Stimulated activated CD8-positive, alpha-beta memory T cell treated with anti-CD3 and anti-CD28 coated beads, Interleukin-7, amount 100 ng/mL, for 48 hours (primary cell): Measurements from ENCODE around the gene KCNH4.
"Not testable (repeated sequence)": the region's sequence is repeated elsewhere in the genome, so short reads cannot be mapped to it uniquely, and the experiment has no call there.

ENCODE experiments used
- DNase-seq, 2 donors: peaks; one replicate each; pipeline ENCODE4 v3.0.0-alpha.2; 2020; ENCODE audit warnings: low read depth in 1 of 2; ENCODE audit errors: extremely low read depth in 1 of 2

The KCNH4 gene

DNA sequence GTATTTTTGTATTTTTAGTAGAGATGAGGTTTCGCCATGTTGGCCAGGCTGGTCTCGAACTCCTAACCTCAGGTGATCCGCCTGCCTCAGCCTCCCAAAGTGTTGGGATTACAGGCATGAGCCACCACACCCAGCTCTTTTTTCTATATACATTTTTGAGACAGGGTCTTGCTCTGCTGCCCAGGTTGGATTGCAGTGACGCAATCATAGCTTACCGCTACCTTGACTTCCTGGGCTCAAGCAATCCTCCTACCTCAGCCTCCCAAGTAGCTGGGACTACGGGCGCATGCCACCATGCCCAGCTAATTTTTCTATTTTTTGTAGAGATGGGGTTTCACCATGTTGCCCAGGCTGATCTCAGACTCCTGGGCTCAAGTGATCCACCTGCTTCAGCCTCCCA lies 40.3 kb downstream of the KCNH4 start:
- not testable (repeated sequence) for DNase-seq

DNA sequence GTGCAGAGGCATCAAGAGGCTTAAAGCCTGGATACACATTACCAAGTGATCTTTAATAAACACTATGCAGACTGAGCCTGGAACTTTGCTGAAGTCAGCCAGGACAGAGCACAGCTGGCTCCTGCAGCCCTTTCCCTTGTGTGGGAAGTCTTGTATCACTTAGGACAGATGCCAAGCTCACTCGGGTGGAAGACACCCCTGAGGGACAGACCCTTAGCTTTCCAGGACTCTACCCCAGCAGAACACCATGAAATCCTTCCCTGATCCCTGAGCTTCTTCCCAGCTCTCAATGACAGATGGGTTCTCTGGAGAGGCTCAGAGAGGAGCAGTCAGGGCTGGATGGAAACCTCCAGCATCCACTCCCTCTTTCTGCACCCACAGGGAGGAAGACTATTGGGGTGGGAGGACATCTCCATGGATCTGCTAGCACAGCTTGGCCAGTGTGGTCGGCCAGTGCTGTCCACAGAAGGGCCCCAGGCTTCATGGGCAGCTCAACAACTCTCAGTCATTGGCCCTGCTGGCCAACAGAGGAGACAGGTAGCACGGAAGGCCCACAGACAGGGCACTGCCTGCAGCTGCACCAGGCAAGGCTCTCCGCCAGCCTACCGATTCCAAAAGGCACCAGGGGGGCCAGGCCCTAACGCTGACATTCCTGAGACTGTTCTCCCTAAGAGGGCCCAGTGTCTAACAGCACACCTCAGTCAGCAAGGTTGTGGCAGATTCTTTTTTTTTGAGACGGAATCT lies 42.0 kb downstream of the KCNH4 start:
- no peak for DNase-seq

- no peak for DNase-seq
Observed at GRCh38 chr17:42136654-42137051, 44.3 kb downstream of the KCNH4 start.

GRCh38 chr17:42135664-42136653 lies 45.0 kb downstream of the KCNH4 start:
- DNase-seq, result no peak

GRCh38 chr17:42135151-42135550 lies 45.8 kb downstream of the KCNH4 start:
- DNase-seq, result no peak

GRCh38 chr17:42133461-42134041 lies 47.4 kb downstream of the KCNH4 start:
- peak in 1 of 2 donors; percentile 26 for DNase-seq

DNA sequence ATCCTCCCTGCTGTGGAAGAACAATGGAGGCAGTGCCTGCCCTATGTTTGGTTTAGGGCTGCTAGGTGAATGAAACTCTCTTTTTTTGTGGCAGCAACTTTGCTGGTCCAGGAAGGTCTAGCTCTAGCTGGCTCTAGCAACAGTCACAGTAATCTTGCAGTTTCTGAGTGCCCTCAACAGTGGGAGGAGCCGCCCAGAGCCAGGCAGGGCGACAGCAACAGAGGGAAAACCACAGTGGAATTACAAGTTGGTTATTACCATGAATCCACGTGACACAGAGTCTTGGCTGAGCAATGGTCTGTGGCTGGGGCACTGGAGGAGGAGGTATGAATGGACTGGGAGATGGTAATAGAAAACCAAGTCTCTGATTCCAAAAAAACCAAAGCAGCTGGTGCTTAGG lies 48.0 kb downstream of the KCNH4 start:
- DNase-seq, result peak in 1 of 2 donors; percentile 33

- DNase-seq, result no peak
Observed at GRCh38 chr17:42131981-42132432, 48.9 kb downstream of the KCNH4 start.

DNA sequence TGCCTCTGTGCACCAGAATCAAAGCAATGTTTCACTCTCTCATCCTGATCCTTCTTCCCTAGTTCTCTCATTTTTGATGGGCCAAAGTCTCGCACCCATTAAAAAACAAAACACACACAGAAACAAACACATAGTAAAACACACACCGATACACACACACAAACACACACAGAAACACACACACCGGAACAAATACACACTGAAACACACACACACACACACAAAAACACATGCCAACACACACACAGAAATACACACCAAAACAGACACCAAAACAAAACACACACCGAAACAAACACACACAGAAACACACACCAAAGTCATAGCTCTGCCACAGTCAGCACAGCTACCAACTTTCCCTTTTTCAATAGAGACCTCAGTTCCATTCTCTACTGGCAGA lies 49.7 kb downstream of the KCNH4 start:
- DNase-seq, result no peak

DNA sequence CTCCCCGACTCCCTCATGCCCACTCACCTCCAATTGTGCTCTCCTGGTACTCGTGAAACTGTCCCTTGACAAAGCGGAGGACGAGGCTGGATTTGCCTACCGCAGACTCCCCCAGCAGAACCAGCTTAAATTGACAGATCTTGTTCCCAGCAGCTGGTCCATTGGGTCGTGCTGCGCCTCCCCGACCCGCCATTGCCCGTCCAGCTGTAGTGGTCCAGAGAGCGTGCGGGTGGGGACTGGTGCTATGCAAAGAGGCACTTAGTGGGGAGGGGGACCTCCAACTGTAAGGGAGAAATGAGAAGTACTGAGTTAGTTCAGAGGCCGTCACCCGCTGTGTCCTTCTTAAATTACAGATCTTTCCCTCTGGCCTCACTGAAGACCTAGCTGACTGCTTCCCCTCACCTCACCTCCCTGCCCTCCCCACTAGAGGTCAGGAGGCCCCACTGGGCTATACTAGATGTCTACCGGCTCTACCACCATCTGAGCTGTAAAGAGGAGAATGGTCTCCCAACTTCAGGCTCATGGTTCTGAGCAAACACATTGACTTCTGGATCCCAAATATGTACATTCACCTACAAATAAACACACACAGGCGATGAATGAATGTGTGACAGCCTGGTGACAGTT lies 50.5 kb downstream of the KCNH4 start:
- no peak for DNase-seq

DNA sequence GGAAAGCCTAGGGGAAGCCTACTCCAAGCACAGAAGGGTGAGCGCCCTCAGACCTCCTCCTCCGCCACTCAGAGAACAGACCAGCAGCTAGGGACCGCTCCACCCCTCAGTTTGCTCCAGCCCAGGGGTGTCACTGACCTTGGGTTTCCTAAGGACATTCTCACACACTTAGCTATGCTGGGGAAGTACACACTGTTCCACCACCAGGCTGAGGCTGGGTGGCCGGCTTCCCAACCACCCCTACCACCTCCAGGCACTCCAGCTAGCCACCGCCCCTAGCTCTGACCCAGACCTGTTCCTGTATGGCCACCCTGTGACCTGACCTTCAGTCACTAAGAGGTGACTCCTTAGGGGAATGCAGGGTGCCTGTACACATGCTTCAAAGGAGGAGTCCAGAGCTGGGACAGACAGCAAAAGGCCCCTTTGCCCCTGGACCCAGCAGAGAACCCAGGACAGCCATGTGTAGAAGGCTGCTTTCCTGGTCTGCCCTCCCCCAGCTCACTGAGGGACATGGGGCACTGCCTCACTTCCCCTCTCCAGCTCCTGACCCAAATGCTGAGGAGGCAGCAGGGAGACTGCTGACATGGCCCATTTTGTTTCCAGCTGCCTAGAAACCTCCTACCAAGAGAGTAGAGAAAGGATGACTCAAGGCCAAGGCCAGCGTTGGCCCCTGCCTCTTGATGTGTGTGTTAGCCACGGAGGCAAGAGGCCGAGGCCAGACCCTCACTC lies 51.7 kb downstream of the KCNH4 start:
- no peak for DNase-seq

- no peak for DNase-seq
Observed at GRCh38 chr17:42127414-42127813, 53.5 kb downstream of the KCNH4 start.

GRCh38 chr17:42126836-42127235 lies 54.1 kb downstream of the KCNH4 start:
- DNase-seq, result no peak

GRCh38 chr17:42125565-42125964 lies 55.4 kb downstream of the KCNH4 start:
- no peak for DNase-seq

GRCh38 chr17:42124256-42124655 lies 56.7 kb downstream of the KCNH4 start:
- no peak for DNase-seq

- no peak for DNase-seq
Observed at GRCh38 chr17:42122371-42123303, 58.3 kb downstream of the KCNH4 start, which contains the start of gene HSPB9. HSPB9 (plus strand) TSS chr17:42122804; CDS start chr17:42122851, 47 bp downstream.

DNA sequence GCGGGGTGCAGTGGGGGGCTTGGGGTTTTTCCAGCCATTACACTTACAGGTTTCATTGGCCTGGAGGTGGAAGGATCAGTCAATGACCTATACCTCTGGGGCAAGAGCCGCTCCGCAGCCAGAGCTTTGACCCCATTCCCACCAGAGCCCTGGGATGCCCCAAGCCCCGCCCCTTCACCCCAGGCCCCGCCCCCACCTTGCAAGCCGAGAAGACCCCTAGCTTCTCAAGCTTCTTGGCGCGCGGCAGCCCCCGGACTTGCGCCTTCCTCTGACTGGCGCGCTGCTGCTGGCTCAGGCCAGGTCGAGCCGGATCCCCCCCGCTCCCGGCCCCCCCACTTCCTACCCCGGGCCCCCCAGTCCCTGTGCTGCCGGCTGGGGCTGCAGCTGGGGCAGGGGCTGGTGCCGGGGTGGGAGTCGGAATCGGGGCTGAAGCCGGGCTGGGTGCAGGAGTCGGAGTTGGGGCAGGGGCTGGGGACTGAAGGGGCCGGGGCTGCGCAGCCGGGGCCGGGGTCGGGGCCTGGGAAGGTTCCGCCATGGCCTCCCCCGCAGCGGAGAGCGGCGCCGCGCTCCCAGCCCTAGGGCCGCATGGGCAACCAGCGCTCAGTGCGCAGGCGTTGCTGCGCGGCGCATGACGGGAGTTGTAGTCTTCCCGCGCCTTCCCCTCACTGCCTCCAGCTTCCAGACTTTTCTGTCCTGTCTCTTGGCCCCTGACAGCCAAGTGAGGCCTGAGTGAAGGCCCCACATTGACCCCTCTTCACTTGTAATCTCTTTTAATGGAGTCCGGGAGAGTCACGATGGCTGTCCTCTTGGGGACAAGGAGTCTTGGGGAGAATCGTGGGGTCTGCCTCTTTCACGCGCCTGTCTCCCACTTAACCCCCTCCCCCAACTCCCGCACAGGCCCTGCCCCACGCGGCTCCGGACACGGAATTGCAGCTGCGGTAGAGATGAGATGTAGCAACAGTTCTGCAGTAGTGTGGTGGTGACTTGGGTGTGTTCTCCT lies 59.9 kb downstream of the KCNH4 start, which contains the start of gene KAT2A:
TSS of gene KAT2A (minus strand) at position 598 of the 1,000 bp plus-strand sequence. CDS start at position 535, 63 bp downstream.
- DNase-seq, result peak; percentile 53 to 56
